Measurements from ENCODE around the gene TIMP3.
"Not testable (repeated sequence)": the region's sequence is repeated elsewhere in the genome, so short reads cannot be mapped to it uniquely, and the experiment has no call there.

The TIMP3 gene

GRCh38 chr22:32870474-32870873 is 69.0 kb downstream of the TIMP3 start:
- no peak for TF ChIP-seq CTCF (IDR thresholded peaks at IDR 0.05; ENCODE audit: control insufficient read depth, extremely low read depth, insufficient read depth)

GRCh38 chr22:32873604-32874003 is 72.1 kb downstream of the TIMP3 start:
- not testable (repeated sequence) for DNase-seq (ENCODE audit: low read depth)

More at GRCh38 chr22:32870474-32870873, 69.0 kb downstream of the TIMP3 start:
- H3K4me3 ChIP-seq (ENCODE audit: low read depth, low read length) = no peak overlapping the region
- no peak for DNase-seq (ENCODE audit: low read depth)

GRCh38 chr22:32874385-32874784 is 72.9 kb downstream of the TIMP3 start:
- no peak overlapping the region for H3K4me3 ChIP-seq (ENCODE audit: low read depth, low read length)
- no peak for DNase-seq (ENCODE audit: low read depth)
- no peak for TF ChIP-seq CTCF (IDR thresholded peaks at IDR 0.05; ENCODE audit: control insufficient read depth, extremely low read depth, insufficient read depth)

More at GRCh38 chr22:32873604-32874003, 72.1 kb downstream of the TIMP3 start:
- H3K4me3 ChIP-seq (ENCODE audit: low read depth, low read length) = not testable (repeated sequence)

- no peak overlapping the region for H3K4me3 ChIP-seq (ENCODE audit: low read depth, low read length)
- DNase-seq (ENCODE audit: low read depth) = no peak
- TF ChIP-seq CTCF (IDR thresholded peaks at IDR 0.05; ENCODE audit: control insufficient read depth, extremely low read depth, insufficient read depth) = no peak
These were observed 73.5 kb downstream of the TIMP3 start for GRCh38 chr22:32874976-32875375.

- TF ChIP-seq CTCF (IDR thresholded peaks at IDR 0.05; ENCODE audit: control insufficient read depth, extremely low read depth, insufficient read depth) = no peak
- no peak overlapping the region for H3K4me3 ChIP-seq (ENCODE audit: low read depth, low read length)
- no peak for DNase-seq (ENCODE audit: low read depth)
These were observed 75.0 kb downstream of the TIMP3 start for GRCh38 chr22:32876516-32876915.

GRCh38 chr22:32877196-32877595 is 75.7 kb downstream of the TIMP3 start:
- no peak for DNase-seq (ENCODE audit: low read depth)
- H3K4me3 ChIP-seq (ENCODE audit: low read depth, low read length) = no peak overlapping the region
- no peak for TF ChIP-seq CTCF (IDR thresholded peaks at IDR 0.05; ENCODE audit: control insufficient read depth, extremely low read depth, insufficient read depth)

- H3K4me3 ChIP-seq (ENCODE audit: low read depth, low read length) = no peak overlapping the region
- DNase-seq (ENCODE audit: low read depth) = no peak
- TF ChIP-seq CTCF (IDR thresholded peaks at IDR 0.05; ENCODE audit: control insufficient read depth, extremely low read depth, insufficient read depth) = no peak
These were observed 78.0 kb downstream of the TIMP3 start for GRCh38 chr22:32879550-32879949.

All from LNCaP clone FGC (cell line).